Panc1 (cell line): ENCODE data around the gene WDR7. TPM values are rescaled to one million over a fixed set of nuclear protein-coding genes. Genes with fewer than 3 reads are reported as not detected.

Source experiments
- ATAC-seq: fragments of 200-7000 bp; cut with Tn5 transposase; 2 replicates; pipeline ENCODE4 v1.9.1; 2020; ENCODE audit warnings: mild to moderate bottlenecking, moderate library complexity
- BruUV-seq: library from RNA; stranded (reverse); fragments of 400-500 nt; replicated peaks from 2 replicates; lab custom pipeline; 2021; lab: Mats Ljungman, UMichigan
- CTCF ChIA-PET: fragments of 300-600 bp; sonication (Branson Sonifier 250); formaldehyde crosslinking; loops from one replicate; lab custom pipeline; 2022; ENCODE audit warnings: antibody characterized with exemption; lab: Charles Lee
- POLR2A ChIA-PET: fragments of 300-600 bp; sonication (Branson Sonifier 250); formaldehyde crosslinking; loops from one replicate; lab custom pipeline; 2022; ENCODE audit warnings: antibody characterized with exemption; lab: Charles Lee
- DNase-seq: peaks from one replicate; pipeline ENCODE4 v3.0.0-alpha.2; 2010; ENCODE audit warnings: low read depth, low spot score
- H3K27ac ChIP-seq: 2 replicates; pipeline ENCODE4 v1.5.1; 2011; ENCODE audit warnings: mild to moderate bottlenecking, low read length, inconsistent platforms
- H3K27me3 ChIP-seq: fragments of 200-500 bp; sonication (Bioruptor generic); 2 replicates; pipeline ENCODE4 v1.6.0; 2014; ENCODE audit warnings: low read length, inconsistent platforms; ENCODE audit not compliant: control insufficient read depth, insufficient read depth
- H3K36me3 ChIP-seq: fragments of 200-500 bp; sonication (Bioruptor generic); 2 replicates; pipeline ENCODE4 v1.5.1; 2014; ENCODE audit warnings: inconsistent platforms, mild to moderate bottlenecking, low read length, moderate library complexity; ENCODE audit not compliant: control insufficient read depth, insufficient read depth
- H3K4me1 ChIP-seq: 2 replicates; pipeline ENCODE4 v1.5.1; 2011; ENCODE audit warnings: inconsistent platforms, mild to moderate bottlenecking, low read length, moderate library complexity; ENCODE audit not compliant: control insufficient read depth, insufficient read depth
- H3K4me3 ChIP-seq, 2 experiments: 2 replicates each; pipeline ENCODE4 v1.5.1; 2011 to 2012; ENCODE audit warnings: low read depth in 2 of 2, low read length in 2 of 2, mild to moderate bottlenecking in 2 of 2, inconsistent platforms in 1 of 2, moderate library complexity in 1 of 2
- H3K9me3 ChIP-seq: fragments of 200-500 bp; sonication (Bioruptor generic); 2 replicates; pipeline ENCODE4 v1.5.1; 2014; ENCODE audit warnings: low read depth, mild to moderate bottlenecking, inconsistent platforms, low read length, moderate library complexity; ENCODE audit not compliant: control insufficient read depth, insufficient read depth
- CTCF ChIP-seq: fragments of 450-650 bp; IDR thresholded peaks from 2 replicates; pipeline ENCODE4 v1.5.1; 2017; ENCODE audit warnings: mild to moderate bottlenecking
- POLR2AphosphoS5 ChIP-seq: IDR thresholded peaks from 2 replicates; pipeline ENCODE4 v1.6.1; 2012; ENCODE audit warnings: mild to moderate bottlenecking, low read depth, low read length, moderate library complexity
- REST ChIP-seq, 2 experiments: IDR thresholded peaks; 2 replicates each; pipeline ENCODE4 v1.6.1; 2011 to 2012; ENCODE audit warnings: low read depth in 2 of 2, control low read depth in 1 of 2, low read length in 1 of 2, mild to moderate bottlenecking in 1 of 2, moderate library complexity in 1 of 2; ENCODE audit not compliant: insufficient read depth in 1 of 2
- SIN3A ChIP-seq: IDR thresholded peaks from 2 replicates; pipeline ENCODE4 v1.6.1; 2012; ENCODE audit warnings: low read depth, mild to moderate bottlenecking, low read length, moderate library complexity, borderline replicate concordance; ENCODE audit not compliant: insufficient read depth
- TCF7L2 ChIP-seq: IDR thresholded peaks from 2 replicates; pipeline ENCODE4 v1.6.1; 2011; ENCODE audit warnings: mild to moderate bottlenecking, low read depth, low read length, inconsistent platforms
- in situ Hi-C: cut with HindIII; loops from 2 replicates; pipeline ENCODE4 v1.10.0; 2016; ENCODE audit warnings: low sequenced_read_pairs, low pct_unique_long_range_greater_than_20kb
- intact Hi-C: fragments of 100-400 bp; cut with micrococcal nuclease; formaldehyde crosslinking; loops from one replicate; pipeline ENCODE4 v1.10.0; 2022; ENCODE audit not compliant: unreplicated experiment
- total RNA-seq: library from RNA; stranded (reverse); gene quantifications from one replicate; pipeline ENCODE4 v1.2.1, GENCODE V29; 2021; ENCODE audit not compliant: unreplicated experiment

Gene WDR7
- total RNA-seq, 1 experiment from 2014 or later: 12.3 TPM

DNA sequence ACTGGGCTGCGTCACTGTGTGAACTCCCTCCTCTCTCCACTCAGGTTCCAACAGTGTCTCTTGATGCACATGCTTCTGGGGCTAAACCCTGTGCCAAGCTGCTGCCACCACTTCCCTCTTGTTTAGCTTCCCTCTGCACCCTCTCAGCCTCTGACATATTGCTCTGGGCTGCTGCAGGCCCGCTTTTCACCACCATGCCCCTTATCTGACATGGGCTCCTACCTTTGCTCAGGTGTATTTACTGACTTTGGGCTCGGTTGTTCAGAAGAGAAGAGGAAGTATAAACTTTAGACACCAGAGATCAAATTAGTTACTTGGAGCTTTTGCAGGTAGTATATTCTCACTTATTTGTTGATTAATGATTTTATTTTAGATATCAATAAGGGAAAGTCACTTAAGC is 77.6 kb downstream of the WDR7 start:
- ATAC-seq (no peak), DNase-seq (no peak)
- TF ChIP-seq CTCF: no peak
- TF ChIP-seq SIN3A: no peak
- no peak for TF ChIP-seq POLR2AphosphoS5
- no peak for TF ChIP-seq REST (IDR thresholded peaks at IDR 0.05; ENCODE audit: insufficient read depth in 1 of 2, low read depth in 2 of 2, low read length in 1 of 2)
- TF ChIP-seq TCF7L2: no peak
- CTCF ChIA-PET: no interaction called here
- Histone ChIP-seq H3K36me3 (no peaks in the 10 kb centered on the region), H3K4me3 (no peak overlapping the region), H3K27me3 (no peaks in the 10 kb centered on the region), H3K9me3 (no peaks in the 10 kb centered on the region), H3K4me1 (no peaks in the 10 kb centered on the region), H3K27ac (no peak overlapping the region)
- intact Hi-C loops (no loop called here), in situ Hi-C loops (no loop called here)
- no TSS peak for BruUV-seq
- POLR2A ChIA-PET: no interaction called here

DNA sequence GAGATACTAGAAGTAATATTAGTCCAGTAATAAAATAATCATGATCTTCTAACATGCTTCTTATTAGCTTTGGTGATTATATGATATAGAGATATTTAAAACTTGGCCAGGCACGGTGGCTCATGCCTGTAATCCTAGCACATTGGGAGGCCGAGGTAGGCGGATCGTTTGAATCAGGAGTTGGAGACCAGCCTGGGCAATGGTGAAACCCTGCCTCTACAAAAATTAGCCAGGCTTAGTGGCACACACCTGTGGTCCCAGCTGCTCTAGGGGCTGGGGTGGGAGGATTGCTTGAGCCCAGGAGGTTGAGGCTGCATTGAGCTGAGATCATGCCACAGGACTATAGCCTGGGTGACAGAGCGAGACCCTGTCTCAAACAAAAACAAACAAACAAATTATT is 87.0 kb downstream of the WDR7 start:
- TF ChIP-seq CTCF (no peak), POLR2AphosphoS5 (no peak), SIN3A (no peak), REST (IDR thresholded peaks at IDR 0.05; ENCODE audit: insufficient read depth in 1 of 2, low read depth in 2 of 2, low read length in 1 of 2) (no peak), TCF7L2 (no peak)
- in situ Hi-C loops: no loop called here
- CTCF ChIA-PET: no interaction called here

More for the DNA sequence above, 87.0 kb downstream of the WDR7 start:
- Histone ChIP-seq H3K4me1 (no peaks in the 10 kb centered on the region), H3K27ac (no peak overlapping the region), H3K27me3 (no peaks in the 10 kb centered on the region), H3K4me3 (no peak overlapping the region), H3K9me3 (no peaks in the 10 kb centered on the region), H3K36me3 (no peaks in the 10 kb centered on the region)
- POLR2A ChIA-PET: no interaction called here
- ATAC-seq (no peak), DNase-seq (no peak)
- no TSS peak for BruUV-seq
- intact Hi-C loops: no loop called here
